ENCODE data around the gene BRINP3.

BRINP3 gene

DNA sequence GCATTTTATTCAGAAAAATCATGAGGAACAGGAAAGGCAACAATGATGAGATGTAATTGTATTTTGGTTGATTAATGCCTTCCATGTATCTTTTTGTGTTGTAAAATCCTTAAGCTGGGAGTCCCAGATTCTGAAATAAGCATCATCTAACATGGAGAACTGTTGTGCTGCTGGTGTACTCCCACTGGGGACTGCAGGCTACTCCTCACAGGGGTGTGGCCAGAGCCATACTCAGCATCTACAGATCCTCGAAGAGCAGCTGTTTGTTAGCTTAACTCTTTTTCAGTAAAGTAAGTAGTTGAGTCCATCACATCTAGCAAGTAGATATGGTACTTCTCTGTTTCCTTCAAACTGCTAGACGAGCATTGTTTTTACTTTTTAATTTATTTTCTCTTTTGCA lies 358.0 kb downstream of the BRINP3 start:
- H3K4me3 Mint-ChIP-seq = no peak overlapping the region
- H3K4me1 Mint-ChIP-seq = no peaks in the 10 kb centered on the region
- no peak for ATAC-seq
- peaks cover 17% of the 10 kb centered on the region for H3K9me3 Mint-ChIP-seq
- no peak for DNase-seq
- no peaks in the 10 kb centered on the region for H3K36me3 Mint-ChIP-seq (ENCODE audit: low read depth)
- no peak overlapping the region for H3K27ac Mint-ChIP-seq
- H3K27me3 Mint-ChIP-seq = no peaks in the 10 kb centered on the region

DNA sequence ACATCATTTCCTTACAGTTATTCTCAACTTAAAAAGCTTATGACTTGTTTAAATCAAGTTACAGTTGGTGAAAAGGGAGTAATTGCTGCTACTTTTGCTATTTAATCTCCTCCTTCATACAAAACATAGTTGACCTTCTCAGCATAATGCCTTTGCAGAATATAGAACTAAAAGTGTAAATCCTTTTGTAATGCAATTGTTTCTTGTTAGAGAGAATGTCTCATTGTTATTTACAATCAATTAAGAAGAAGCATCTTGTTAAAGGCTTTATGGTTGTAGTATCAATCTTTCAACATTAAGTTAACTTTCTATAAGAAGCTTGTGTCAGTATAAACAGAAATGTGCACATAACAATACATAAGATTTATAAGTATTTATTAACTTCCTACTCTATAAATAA lies 360.7 kb downstream of the BRINP3 start:
- Mint-ChIP-seq H3K27me3 (no peaks in the 10 kb centered on the region), H3K27ac (no peak overlapping the region), H3K36me3 (ENCODE audit: low read depth) (no peaks in the 10 kb centered on the region), H3K4me1 (no peaks in the 10 kb centered on the region), H3K4me3 (no peak overlapping the region), H3K9me3 (peaks cover 14% of the 10 kb centered on the region)
- DNase-seq (no peak), ATAC-seq (no peak)

DNA sequence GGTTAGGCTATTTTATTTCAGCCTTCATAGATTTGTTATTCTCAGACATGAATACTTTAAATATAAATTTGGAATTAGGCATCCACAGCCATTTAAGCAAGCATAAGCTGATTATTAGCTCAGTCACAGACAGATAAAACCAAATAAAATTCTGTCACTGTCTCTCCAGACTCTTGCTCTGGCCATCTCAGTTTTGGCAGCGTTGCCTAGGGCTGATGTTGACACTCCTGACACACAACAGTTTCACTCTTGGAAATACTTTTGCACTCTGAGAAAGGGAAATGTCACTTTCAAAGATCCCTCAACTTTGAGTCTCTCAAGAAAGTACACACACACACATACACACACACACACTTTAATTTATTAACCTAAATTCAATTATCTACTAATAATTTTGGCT lies 372.7 kb downstream of the BRINP3 start:
- H3K27me3 Mint-ChIP-seq = no peaks in the 10 kb centered on the region
- peaks cover 9% of the 10 kb centered on the region for H3K9me3 Mint-ChIP-seq
- no peak overlapping the region for H3K4me3 Mint-ChIP-seq
- DNase-seq (no peak), ATAC-seq (no peak)
- H3K4me1 Mint-ChIP-seq = no peaks in the 10 kb centered on the region
- no peaks in the 10 kb centered on the region for H3K36me3 Mint-ChIP-seq (ENCODE audit: low read depth)
- no peak overlapping the region for H3K27ac Mint-ChIP-seq

DNA sequence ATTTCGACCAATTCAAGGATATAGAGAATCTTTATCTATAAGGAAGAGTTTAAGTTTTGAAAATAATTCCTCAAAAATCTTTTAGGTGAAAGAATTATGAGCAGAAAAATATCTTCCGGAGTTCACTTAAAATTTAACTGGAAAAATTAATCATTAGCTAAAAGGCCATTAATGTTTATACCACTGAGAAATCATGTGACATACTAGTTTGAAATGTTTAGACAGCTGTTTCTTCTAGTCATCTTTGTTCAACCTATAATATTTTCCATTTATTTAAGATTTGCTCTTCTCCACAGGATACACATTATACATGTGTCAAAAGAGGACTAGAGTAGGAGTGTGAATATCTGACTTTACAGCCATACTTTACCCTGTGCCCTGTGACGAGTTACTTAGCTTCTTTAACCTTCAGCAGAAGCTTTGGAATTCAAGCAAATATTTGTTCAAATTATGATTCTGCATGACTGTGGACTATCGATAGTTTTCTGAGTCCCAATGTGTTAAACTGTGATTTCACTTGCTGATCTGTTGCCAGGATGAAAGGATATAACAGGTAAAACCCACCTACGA lies 374.8 kb downstream of the BRINP3 start:
- H3K36me3 Mint-ChIP-seq (ENCODE audit: low read depth) = no peaks in the 10 kb centered on the region
- H3K9me3 Mint-ChIP-seq = peaks cover 6% of the 10 kb centered on the region
- no peak overlapping the region for H3K27ac Mint-ChIP-seq
- DNase-seq (no peak), ATAC-seq (no peak)
- H3K4me3 Mint-ChIP-seq = no peak overlapping the region
- no peaks in the 10 kb centered on the region for H3K4me1 Mint-ChIP-seq
- no peaks in the 10 kb centered on the region for H3K27me3 Mint-ChIP-seq

DNA sequence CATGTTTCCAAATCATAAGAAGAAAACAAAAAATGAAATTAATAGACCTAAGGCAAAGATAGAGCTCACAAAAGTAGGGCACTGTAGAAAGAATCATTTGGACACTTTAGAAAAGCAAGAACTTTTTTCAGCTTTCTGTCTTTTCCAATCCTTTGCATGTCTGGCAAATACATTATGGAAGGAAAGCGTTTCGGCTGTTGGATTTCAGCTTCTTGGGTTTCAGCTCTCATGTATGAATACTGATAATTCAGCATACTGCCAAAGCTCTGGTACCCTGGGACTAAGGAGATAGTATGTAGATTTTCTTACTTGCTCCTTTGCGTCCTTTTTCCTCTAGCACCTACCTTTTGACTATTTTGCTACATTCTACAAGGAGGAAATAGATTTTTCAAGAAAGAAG lies 375.9 kb downstream of the BRINP3 start:
- ATAC-seq (no peak), DNase-seq (no peak)
- no peaks in the 10 kb centered on the region for H3K4me1 Mint-ChIP-seq
- no peak overlapping the region for H3K27ac Mint-ChIP-seq
- no peak overlapping the region for H3K4me3 Mint-ChIP-seq
- no peaks in the 10 kb centered on the region for H3K27me3 Mint-ChIP-seq
- H3K36me3 Mint-ChIP-seq (ENCODE audit: low read depth) = no peaks in the 10 kb centered on the region
- no peaks in the 10 kb centered on the region for H3K9me3 Mint-ChIP-seq

DNA sequence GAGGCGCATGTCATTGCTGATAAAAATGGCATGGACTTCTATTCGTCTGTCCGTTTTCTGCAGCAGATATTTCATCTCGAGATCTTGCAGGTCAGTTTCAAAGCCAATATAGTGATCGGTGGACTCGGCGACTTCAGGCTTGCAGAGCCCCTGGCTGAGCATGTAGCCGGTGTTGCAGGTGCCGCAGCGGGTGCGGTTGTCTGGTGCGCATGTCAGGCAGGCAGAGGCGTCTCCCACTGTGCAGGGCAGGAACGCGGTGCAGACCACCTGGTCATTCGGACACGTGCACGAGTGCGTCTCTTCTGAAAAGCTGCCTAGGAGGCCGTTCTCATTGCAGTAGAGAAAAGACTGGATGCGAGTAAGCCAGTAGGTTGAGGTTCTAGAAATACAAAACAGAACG lies 378.9 kb downstream of the BRINP3 start:
- H3K9me3 Mint-ChIP-seq = no peaks in the 10 kb centered on the region
- no peaks in the 10 kb centered on the region for H3K36me3 Mint-ChIP-seq (ENCODE audit: low read depth)
- H3K27ac Mint-ChIP-seq = no peak overlapping the region
- ATAC-seq (no peak), DNase-seq (no peak)
- no peaks in the 10 kb centered on the region for H3K4me1 Mint-ChIP-seq
- no peaks in the 10 kb centered on the region for H3K27me3 Mint-ChIP-seq
- H3K4me3 Mint-ChIP-seq = no peak overlapping the region

DNA sequence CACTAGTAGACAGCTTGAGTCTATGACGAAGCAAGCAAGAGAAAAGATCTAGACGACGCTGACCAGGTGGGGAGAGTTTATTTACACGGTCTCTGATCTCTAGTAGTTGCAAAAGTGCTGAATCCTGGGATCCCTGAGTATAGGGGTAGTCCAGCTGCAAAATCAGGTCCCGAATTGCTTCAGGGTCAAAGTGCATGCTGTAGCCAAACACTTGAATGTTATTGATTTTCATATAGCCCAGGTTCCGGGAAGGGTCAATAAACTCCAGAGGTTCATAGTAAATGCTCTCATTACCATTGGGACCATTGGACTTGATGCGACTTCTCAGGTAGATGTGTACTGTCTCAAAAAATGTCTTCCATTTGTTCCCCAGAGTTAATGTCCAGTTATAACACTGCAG lies 379.6 kb downstream of the BRINP3 start:
- DNase-seq (no peak), ATAC-seq (no peak)
- Mint-ChIP-seq H3K4me1 (no peaks in the 10 kb centered on the region), H3K27me3 (no peaks in the 10 kb centered on the region), H3K9me3 (no peaks in the 10 kb centered on the region), H3K36me3 (ENCODE audit: low read depth) (no peaks in the 10 kb centered on the region), H3K4me3 (no peak overlapping the region), H3K27ac (no peak overlapping the region)

DNA sequence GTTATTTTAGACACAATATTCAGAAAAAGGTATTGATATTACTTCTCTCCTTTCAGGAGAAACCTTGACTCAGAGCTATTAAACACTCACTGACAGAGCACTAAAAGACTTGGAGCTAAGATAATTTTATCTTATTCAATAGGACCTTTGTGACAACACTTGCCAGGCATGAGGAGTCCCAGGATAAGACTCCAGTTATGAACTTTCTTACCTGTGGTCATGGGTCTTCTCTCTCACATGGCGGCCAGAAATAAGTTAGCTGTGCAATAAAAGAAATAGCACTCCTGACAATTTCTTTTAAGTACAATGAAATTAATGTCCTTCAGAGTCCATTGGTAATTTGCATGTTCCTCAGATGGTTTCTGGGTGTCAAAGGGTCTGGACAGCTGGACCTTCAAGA lies 382.1 kb downstream of the BRINP3 start:
- no peaks in the 10 kb centered on the region for H3K9me3 Mint-ChIP-seq
- DNase-seq (no peak), ATAC-seq (no peak)
- no peak overlapping the region for H3K4me3 Mint-ChIP-seq
- H3K4me1 Mint-ChIP-seq = no peaks in the 10 kb centered on the region
- H3K27ac Mint-ChIP-seq = no peak overlapping the region
- H3K36me3 Mint-ChIP-seq (ENCODE audit: low read depth) = no peaks in the 10 kb centered on the region
- H3K27me3 Mint-ChIP-seq = no peaks in the 10 kb centered on the region

DNA sequence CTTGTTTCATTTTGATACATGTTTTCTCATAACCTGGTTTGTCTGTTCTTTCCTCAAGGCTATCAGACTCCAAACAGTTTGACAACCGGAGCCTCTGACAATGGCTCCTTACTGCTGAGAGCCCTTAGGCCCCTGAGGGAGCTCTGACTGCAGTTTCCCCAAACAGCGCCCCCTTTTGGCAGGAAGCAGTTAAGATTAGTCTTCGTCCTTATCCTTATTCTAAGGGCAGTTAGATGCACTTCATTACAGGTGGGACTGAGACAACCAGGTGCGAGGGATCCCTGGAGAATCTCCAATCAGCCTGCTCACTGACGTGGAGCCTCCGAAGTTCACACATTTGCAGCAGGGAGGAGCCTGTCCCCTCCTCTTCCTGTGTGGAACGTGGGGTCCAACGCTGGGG lies 393.1 kb downstream of the BRINP3 start:
- H3K36me3 Mint-ChIP-seq (ENCODE audit: low read depth) = no peaks in the 10 kb centered on the region
- no peak for DNase-seq
- H3K9me3 Mint-ChIP-seq = no peaks in the 10 kb centered on the region
- H3K4me3 Mint-ChIP-seq = no peak overlapping the region
- no peaks in the 10 kb centered on the region for H3K27me3 Mint-ChIP-seq
- H3K4me1 Mint-ChIP-seq = no peaks in the 10 kb centered on the region
- no peak overlapping the region for H3K27ac Mint-ChIP-seq
- no peak for ATAC-seq

DNA sequence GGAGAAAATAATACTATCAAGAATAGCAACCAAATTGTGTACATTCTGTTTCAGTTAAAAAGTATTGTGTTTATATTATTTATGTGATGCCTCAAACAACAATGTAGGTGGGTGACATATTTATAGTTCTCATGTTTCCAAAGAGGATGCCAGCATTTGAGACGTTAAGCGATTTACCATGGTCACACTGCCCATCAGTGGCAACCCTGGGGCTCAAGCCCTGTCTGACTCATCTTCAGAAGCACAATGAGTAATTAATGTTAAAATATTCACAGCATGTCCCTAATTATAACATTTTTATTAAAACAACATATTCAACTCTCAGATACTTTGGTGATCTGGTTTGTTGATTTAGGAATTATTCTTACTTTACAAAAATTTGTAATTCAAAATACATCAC lies 409.4 kb downstream of the BRINP3 start:
- DNase-seq (no peak), ATAC-seq (no peak)
- Mint-ChIP-seq H3K4me3 (no peak overlapping the region), H3K4me1 (no peaks in the 10 kb centered on the region), H3K9me3 (no peaks in the 10 kb centered on the region), H3K27me3 (no peaks in the 10 kb centered on the region), H3K27ac (no peak overlapping the region), H3K36me3 (ENCODE audit: low read depth) (no peaks in the 10 kb centered on the region)

DNA sequence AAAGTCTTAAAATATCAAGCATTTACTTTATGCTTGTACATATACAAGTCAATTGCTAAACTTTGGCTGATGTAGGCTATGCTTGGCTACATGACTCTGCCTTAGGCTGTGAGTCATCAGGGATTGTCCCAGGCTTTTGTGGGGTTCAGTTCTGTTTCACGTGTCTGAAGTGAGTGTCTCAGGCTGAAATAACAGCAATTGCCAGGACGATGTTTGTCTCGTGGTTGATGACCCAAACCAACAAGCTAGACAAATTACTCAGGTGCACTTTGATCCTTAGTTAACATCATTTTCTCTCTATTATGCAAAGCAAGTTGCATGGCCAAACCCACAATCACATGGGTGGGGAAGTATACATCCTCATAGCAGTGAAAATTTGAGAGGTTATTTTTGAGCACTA lies 410.1 kb downstream of the BRINP3 start:
- Mint-ChIP-seq H3K27ac (no peak overlapping the region), H3K9me3 (no peaks in the 10 kb centered on the region), H3K4me3 (no peak overlapping the region), H3K36me3 (ENCODE audit: low read depth) (no peaks in the 10 kb centered on the region), H3K27me3 (no peaks in the 10 kb centered on the region), H3K4me1 (no peaks in the 10 kb centered on the region)
- DNase-seq (no peak), ATAC-seq (no peak)

DNA sequence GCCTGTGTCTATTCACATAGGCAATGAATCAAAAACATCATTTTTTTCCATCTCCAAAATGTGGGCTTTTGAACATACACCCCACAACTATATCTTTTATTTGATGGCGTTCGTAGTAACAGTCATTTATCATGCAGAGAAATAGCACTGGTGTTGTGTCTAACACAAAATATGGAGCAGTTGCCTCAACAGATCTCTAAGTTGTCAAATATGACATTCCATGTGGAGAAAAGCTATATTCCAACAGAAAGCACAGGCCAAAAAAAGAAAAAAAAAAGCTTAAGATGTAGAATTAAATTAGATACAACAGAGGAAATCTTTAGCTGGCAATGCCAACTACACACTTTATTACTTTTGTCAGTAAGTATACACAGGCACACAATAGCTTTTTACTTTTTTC lies 411.7 kb downstream of the BRINP3 start:
- no peak for ATAC-seq
- Mint-ChIP-seq H3K27me3 (no peaks in the 10 kb centered on the region), H3K36me3 (ENCODE audit: low read depth) (no peaks in the 10 kb centered on the region), H3K27ac (no peak overlapping the region), H3K9me3 (peaks cover 4% of the 10 kb centered on the region), H3K4me1 (no peaks in the 10 kb centered on the region), H3K4me3 (no peak overlapping the region)
- no peak for DNase-seq

DNA sequence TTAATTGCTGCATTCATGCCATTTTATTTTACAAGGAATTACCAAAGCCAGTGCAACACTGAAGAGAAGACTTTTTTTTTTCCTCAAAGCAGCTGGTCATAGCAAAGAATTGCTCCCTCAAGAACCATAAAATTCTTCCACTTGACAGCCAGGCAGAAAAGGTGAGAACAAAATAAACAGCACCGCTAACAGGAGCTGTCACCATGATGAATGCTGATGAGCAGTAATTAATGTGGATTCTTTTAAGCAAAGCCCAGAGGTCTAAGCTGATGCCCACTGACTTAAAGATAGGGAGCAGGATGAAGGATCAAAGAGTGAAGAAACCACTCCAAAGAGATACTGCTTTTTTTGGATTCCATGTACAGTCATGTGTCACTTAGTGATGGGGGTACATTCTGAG lies 428.4 kb downstream of the BRINP3 start:
- DNase-seq = no peak
- Mint-ChIP-seq H3K4me3 (no peak overlapping the region), H3K27ac (no peak overlapping the region), H3K9me3 (peaks cover 17% of the 10 kb centered on the region), H3K27me3 (no peaks in the 10 kb centered on the region), H3K4me1 (no peaks in the 10 kb centered on the region), H3K36me3 (ENCODE audit: low read depth) (no peaks in the 10 kb centered on the region)
- no peak for ATAC-seq

Data from activated naive CD8-positive, alpha-beta T cell treated with anti-CD3 and anti-CD28 coated beads, Interleukin-2, amount 50 U/mL, for 24 hours (primary cell).